HG02852 (cell line): ENCODE measurements around the gene XYLT2.

ENCODE experiments used
- ATAC-seq: cut with Tn5 transposase; IDR thresholded peaks from one replicate; pipeline ENCODE4 v1.9.1; 2021; ENCODE audit warnings: mild to moderate bottlenecking, moderate library complexity; ENCODE audit not compliant: unreplicated experiment

Gene XYLT2

GRCh38 chr17:50363217-50364060 lies 17.5 kb downstream of the XYLT2 start:
- ATAC-seq = no peak

DNA sequence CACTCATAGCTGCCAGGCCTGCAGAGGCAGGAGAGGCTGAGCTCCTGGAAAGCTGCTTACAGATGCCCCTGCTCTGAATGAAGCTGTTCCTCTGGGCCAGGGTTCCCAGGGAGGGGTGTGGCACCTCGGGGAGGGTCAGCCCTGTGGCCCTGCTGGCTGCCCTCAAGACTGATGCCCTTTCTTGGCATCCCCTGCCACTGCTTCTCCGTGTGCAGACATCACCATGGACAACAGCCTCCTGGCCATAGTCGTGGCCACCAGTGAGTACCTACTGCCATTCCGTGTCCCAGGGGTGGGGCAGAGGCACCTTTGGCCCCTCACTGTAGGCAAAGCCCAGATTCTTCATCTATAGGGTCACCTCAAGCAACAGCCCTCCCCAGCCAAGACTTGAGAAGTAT lies 18.1 kb downstream of the XYLT2 start:
- no peak for ATAC-seq

GRCh38 chr17:50364715-50365114 lies 18.8 kb downstream of the XYLT2 start:
- ATAC-seq = no peak

DNA sequence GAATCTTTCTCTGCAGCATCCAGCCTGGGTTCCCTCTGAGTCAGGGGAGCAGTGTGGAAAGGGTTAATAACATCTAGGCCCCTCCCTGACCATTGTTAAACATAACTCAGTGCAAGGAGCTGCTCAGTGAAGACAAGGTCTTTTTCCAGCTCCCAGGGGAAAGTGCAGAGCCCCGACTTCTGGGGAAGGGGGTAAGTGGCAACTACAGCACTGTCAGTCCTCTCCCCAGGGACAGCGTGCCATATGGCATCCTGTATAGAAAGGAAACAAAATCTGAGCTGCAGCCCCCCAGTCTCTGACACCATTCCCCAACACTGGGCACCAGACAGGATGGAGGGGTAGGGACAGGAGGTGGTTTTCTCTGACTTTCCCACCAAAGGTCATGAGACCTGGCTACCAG lies 19.2 kb downstream of the XYLT2 start:
- no peak for ATAC-seq

- ATAC-seq = no peak
These were observed 19.9 kb downstream of the XYLT2 start for GRCh38 chr17:50365649-50366393.

DNA sequence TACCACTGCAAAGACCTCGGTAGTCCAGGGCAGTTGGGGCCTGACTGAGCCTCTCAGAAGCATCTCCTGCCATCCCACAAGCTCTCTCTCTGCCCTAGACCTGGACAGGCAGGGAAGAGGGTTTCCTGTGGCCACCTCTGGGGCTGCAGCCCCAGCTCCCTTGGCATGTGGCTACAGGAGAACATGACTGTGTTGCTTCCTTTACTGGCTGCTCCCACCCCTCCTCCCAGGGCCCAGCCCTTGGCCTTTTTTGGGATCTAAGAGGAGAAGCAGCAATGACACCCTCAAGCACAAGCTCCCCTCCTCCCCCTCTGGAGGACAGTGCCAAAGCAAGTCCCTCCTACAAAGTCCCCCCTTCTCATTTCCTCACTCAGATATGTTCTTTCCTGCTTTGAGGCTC lies 21.5 kb downstream of the XYLT2 start:
- no peak for ATAC-seq

DNA sequence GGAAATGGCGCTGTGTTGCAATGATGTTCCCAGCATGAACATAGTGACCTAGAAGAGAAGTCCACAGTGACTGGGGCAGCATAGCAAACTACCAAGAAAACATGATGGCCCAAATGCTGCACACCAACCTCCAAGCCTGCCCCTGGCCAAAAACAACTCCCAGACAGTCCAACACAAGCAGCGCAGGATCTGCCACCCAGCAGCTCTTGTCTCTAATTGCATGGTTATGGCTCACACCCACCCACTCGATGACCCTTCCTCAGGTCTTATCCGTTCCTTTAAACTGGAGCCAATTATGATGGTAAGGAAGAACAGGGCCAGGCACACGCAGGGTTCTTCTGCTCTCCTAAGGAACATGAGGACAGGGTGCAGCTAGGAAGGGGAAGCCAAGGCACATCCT lies 24.1 kb downstream of the XYLT2 start:
- ATAC-seq = no peak

DNA sequence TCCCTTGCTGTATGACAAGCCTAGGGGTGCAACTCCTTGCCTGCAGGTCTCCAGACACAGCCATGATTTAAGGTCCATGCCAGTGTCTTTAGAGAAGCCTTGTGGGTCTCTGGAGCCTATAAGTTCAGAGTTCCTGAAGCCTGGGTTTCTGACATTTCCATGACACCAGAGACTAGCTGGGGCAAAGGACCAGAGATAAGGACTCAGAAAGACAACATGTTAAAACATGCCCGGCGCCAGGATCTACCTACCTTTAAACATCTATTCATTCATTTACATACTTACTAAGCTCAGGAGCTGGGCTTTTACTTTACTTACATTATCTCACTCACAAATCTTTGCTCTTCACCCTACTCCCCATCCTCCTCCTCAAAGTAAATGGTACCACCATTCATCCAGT lies 25.6 kb downstream of the XYLT2 start:
- no peak for ATAC-seq

GRCh38 chr17:50372222-50372757 lies 26.4 kb downstream of the XYLT2 start:
- peak; percentile 14 for ATAC-seq

DNA sequence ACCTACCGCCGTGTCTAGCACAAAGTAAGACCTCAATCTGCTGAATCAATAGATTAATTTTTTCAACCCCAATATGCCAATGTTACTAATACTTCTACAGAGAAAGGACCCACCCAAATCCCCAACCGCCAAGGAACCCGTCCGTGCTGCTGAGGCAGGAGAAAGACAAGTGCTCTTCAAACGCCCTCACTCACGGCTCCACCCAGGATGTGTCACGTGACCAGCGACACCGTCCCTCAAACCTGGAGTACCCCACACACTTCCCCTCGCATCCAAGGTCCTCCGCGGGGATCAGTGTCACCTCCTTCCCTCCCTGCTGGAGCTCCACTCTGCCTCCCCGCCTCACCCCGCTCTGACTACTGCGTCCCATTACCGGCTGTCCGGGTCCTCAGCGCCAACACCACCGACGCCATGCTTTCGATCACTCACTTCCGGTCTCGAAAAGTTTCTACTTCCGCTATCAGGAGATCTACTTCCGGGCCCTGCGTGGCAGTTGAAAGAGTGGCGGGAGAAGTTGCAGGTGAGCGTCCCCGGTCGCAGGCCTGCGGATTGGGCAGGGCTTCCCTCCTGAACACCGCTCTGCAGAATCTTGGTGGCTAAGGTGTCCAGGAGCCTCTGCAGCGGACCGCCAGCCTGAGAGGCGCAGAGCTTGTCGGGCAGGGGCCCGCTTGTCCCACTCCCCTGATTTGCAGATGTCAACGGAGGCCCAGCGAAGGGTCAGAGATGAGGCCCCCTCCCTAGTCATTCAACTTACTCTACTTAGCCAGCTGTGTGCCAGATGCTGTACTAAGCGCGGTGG lies 27.0 kb downstream of the XYLT2 start, which contains the start of the genes EME1 and MRPL27:
EME1 (plus strand) TSS at position 472 of the 799 bp plus-strand sequence. CDS start 1,980 bp downstream, outside the sequence.
MRPL27 (minus strand) TSS at position 427 of the 799 bp plus-strand sequence; CDS start at position 413, 14 bp downstream.
- peak; percentile 85 for ATAC-seq

GRCh38 chr17:50373705-50374104 lies 27.8 kb downstream of the XYLT2 start:
- ATAC-seq = no peak

GRCh38 chr17:50375858-50376538 lies 30.1 kb downstream of the XYLT2 start:
- no peak for ATAC-seq

DNA sequence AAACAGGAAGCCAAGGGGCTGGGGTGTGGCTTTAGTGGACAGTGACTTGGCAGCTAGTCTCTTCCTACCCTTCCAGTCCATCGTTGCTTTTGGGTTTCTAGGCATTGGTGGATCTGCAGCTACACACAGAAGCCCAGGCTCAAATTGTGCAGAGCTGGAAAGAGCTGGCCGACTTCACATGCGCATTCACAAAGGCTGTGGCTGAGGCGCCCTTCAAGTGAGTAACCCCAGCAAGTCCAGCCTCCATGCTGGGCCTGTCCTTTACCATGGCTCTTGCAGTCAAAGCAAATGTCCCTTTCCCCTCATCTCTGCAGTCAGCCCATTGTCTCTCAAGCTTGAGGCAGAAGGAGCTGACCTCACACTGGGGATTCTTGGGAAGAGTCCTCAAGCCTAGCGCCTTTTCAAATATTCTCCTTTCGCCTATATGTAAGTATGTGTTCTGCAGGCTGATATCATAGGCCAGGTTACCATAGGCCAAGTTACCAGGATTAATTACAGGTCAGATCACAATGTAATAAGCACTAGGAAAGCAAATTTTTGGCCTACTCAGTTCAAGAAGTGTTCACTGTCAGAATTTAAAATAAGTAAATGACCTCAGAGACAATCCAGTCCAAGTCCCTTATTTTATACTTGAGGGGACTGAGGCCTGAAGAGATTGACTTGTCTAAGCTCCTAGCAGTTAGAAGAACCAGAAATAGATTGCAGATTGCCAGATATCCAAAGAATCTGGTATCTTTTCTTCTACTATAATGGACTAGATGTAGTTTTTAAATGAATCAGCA lies 33.6 kb downstream of the XYLT2 start:
- ATAC-seq = no peak

- ATAC-seq = no peak
These were observed 34.7 kb downstream of the XYLT2 start for GRCh38 chr17:50380369-50381259.

GRCh38 chr17:50381260-50381815 lies 35.4 kb downstream of the XYLT2 start:
- ATAC-seq = no peak

GRCh38 chr17:50381920-50382319 lies 36.0 kb downstream of the XYLT2 start:
- ATAC-seq = no peak

DNA sequence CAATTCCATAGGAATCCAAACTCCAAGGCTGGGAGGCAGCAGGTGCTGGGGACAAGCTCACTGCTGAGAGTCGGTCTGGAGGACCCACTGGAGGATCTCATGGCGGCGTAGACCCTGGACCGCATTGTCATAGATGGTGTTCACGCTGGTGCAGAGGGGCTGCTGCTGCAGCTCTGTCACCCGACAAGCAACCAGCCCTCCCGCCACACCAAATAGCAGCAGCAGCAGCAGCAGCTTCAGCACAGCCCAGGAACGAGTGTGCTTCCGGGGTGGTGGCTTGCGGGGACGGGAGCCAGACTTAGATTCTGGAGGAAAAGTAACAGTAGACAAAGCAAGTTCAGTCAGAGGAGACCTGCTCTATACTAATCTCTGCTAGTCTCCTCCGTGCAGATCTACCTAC lies 37.0 kb downstream of the XYLT2 start:
- no peak for ATAC-seq

DNA sequence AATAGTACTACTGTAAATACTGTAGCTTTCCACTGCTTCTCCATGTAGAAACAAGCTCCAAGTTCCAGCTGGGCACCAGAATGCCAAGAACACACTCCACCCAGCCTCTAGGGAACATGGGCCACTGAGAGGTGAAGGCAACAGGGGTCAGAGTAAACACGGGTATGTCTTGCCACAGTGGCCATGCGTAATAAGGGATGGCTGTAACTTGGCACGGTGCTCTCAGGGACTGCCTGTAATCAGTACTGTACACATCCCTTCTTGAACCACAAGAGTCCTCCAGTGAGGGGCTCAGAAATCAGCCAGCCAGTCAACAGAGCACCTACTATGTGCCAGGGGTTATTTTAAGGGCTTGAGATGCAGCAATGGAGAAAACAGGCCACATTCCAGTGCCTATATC lies 40.6 kb downstream of the XYLT2 start:
- ATAC-seq = no peak
